ENCODE measurements around the gene GALNT9.

GALNT9 gene

DNA sequence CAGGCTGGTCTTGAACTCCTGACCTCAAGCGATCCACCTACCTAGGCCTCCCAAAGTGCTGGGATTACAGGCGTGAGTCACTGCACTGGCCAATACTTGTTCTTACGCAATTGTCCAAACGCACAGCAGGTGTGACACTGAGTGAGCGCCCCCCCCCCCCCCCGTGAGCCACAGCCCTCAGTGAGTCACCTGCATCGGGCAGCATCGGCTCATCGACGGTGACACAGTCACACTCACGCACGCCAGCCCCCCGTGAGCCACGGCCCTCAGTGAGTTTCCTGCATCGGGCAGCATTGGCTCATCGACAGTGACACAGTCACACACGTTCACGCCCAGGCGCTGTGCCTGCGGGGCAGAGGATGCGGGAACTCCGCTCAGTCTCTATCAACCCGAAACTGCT is 42.5 kb downstream of the GALNT9 start:
- no peak for DNase-seq
- in situ Hi-C loops (cut with MboI; ENCODE audit: low pct_unique_long_range_greater_than_20kb, low sequenced_read_pairs) = no loop called here

DNA sequence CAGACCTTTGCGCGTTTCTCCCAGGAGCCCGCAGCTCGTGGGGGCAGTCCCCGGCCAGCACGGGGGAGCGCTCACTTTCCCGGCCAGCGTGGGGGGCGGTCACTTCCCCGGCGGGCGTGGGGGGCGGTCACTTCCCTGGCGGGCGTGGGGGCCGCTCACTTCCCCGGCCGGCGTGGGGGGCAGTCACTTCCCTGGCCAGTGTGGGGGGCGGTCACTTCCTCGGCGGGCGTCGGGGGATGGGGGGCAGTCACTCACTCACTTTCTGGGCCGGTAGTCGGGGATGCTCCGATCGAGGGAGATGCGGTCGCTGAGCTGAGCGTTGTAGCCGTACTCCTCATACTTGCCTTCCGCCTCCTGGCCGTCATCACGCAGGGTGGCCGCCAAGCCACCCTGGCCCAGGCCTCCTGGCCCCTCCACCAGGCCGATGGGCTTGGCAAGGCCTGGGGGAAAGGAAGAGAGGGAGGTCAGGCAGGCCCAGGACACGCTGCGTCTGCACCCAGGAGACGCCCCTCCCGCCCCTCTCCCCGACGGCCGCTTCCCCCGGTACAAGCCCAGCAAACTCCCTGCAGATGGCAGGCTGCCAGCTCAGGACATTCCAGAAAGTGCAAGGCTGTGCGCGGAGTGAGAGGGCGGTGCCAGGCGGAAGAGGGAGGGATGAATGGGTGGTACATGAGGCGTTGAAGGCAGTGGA is 43.3 kb downstream of the GALNT9 start:
- DNase-seq = no peak
- in situ Hi-C loops (cut with MboI; ENCODE audit: low pct_unique_long_range_greater_than_20kb, low sequenced_read_pairs) = no loop called here

DNA sequence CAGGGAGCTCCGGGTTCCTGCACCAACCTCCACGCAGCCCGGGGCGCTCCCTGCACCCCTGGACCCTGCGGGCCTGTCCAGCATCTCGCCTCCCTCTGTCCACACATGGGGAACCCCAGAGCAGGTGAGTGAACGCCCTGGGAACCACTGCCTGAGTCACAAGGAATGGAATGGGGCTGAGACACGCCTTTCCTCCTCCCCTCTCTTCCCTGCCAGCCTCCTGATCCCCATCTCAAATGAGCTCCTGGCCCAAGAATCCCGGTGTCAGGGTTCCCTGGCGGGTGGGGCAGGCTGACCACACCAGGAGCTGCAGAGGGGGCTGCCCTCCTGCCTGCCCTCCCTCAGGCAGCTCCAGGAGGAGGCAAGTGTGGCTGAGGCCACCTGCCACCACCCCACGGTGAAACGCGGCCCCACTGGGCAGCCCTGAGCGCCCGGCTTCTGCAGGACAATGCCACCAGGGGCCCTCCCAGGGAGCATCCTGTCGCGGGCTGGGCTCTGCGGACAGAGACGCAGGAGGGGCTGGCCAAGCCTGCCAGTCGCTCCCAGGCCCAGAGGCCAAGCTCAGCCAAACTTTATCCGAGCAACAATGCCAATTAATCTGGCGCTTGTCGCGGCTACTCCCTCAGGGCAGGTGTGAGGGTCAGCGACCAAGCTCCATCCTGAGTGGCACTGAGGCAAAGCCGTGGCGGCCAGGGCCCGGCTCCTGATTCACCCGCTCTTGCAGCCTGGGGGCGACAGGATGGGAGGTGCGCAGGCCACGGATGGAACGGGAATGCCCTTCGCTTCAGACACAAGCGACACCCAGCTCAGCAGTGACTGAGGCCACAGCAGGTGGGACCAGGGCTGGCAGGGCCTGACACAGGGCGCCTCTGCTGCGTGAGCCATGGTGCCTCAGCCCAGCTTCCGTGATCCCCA is 44.3 kb downstream of the GALNT9 start:
- in situ Hi-C loops (cut with MboI; ENCODE audit: low pct_unique_long_range_greater_than_20kb, low sequenced_read_pairs) = no loop called here
- DNase-seq = no peak

DNA sequence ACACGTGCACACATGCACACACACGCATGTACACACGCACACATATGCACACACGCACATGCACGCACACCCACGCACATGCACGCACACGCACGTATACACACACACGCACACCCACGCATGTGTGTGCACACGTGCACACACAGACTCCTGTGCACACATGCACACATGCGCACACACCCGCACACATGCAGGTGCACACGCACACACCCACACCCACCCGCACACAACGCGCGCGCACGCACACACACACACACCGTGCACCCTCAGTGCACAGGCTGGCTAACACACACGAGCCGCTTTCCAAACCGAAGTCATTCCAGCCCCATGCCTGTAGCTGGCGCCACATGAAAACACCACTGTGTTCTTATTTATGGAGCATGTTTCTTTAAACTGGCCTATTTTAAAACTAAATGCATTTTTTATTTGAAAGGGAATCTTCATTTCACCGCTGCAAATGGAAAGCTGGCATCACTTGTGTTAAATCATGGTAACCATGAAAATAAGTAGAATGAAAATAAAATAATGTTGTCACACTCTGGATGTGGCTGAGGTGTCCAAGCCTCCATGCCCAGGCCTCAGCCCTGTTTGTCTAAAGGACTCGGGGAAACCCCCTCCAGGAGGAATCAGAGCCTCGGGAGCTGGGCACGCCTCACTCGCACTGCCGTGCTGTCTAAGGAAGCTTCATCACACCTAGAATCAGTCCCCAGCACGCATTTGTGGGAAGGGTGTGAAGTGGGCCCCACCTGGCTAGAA is 45.1 kb downstream of the GALNT9 start:
- in situ Hi-C loops (cut with MboI; ENCODE audit: low pct_unique_long_range_greater_than_20kb, low sequenced_read_pairs) = no loop called here
- DNase-seq = no peak

DNA sequence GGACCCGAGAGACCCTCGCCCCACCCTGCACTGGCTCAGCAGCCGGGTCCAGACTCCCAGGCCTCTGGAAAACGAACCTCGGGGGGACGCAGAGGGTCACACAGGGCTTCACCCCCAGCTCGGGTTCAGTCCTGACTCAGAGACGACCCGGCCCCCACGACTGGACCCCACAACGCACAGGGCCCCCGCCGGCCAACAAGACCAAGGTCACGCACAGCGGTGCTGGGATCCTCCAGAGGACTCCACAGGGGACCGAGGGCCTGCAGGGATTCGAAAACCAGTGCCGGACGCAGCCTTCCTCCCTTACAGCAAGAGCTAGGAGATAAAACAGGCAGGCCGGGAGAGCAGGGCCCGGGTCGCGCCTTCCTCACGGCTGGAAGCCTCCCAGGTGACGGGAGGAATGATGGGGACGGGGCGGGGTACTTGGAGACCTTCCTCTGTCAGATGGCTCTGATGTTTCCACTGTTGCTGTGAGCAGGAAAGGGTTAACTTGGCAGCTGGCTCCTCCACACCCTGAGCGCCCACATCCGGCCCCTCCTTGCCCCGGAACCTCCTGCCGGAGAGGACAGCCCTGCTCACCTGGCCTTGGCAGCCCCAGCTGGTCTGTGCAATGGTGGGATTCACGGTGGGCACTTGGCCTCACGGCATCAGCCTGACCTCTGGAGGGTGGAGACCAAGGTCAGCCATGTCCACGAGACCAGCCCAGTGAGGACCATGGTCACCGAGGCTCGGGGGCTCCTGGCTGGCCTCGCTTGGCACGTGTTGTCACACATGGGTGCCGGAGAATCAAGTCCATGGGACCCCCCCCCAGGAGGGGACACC is 46.2 kb downstream of the GALNT9 start:
- no peak for DNase-seq
- in situ Hi-C loops (cut with MboI; ENCODE audit: low pct_unique_long_range_greater_than_20kb, low sequenced_read_pairs) = no loop called here

DNA sequence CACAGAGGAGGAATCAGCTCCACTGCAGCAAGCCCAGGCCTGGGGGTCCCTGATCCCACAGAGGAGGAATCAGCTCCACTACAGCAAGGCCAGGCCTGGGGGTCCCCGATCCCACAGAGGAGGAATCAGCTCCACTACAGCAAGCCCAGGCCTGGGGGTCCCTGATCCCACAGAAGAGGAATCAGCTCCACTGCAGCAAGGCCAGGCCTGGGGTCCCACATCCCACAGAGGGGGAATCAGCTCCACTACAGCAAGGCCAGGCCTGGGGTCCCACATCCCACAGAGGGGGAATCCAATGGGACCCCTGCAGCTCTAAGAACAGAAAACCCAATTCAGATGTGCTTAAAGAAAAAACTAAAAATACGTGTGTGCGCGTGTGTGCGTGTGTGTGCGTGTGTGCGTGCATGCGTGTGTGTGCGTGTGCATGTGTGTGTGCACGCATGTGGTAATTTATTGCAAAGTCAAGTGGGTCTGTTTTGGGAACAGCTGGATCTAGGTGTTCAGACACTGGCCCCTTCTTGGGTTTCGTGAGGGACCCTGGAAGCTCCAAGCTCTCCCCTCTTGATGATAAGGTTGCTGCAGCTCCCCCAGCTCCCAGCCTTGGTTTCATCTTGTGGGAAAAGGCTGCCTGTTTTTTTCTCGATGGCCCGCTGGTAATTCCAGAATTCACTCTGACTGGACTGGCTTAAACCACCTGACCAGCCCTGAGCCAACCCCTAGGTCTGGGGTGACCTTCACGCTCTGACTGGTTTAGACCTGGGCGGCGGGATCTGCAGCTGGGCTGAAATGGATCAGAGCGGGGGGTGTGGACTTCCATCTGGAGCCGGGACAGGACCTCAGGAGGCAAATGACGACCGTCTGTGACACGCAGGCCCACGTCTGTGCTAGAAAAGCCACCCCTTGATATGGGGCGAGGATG is 47.1 kb downstream of the GALNT9 start:
- in situ Hi-C loops (cut with MboI; ENCODE audit: low pct_unique_long_range_greater_than_20kb, low sequenced_read_pairs) = no loop called here
- no peak for DNase-seq

DNA sequence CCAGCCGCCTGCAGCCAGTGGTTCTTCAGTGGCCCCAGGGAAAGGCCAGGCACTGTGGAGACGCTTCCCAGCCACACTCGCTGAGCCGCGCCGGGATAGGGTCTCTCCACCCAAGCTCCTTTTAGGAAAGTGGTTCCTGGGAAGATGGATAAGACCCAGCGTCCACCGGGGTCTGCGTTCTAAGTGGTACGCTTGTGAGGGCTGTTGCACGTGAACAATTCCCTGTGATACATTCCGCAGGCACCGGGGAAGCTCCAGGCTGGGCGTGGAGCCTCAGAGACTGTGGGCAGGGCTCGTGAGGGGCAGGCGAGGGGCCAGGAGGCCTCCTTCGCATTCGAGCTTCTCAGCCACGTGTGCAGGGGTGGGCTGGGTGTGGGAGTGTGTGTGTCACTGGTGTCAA is 48.4 kb downstream of the GALNT9 start:
- in situ Hi-C loops (cut with MboI; ENCODE audit: low pct_unique_long_range_greater_than_20kb, low sequenced_read_pairs) = no loop called here
- no peak for DNase-seq

DNA sequence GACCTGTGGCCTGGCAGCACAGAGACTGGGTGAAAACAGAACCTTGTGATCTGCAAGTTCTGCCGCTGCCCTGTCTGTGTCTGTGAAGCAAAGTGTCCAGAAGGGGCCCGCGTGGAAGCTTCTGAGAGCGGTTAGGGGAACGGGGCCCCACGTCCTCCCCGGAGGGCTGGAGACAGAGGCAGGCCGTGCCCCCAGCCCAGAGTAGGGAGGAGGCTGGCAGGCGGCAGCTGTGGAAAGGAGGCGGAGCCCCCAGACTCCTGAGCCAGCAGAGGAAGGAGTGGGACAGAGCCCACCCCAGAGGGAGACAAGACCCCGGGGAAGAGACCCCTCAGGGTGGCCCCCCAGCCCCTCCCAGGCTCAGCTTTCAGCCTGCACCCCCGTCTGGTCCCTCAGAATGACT is 49.0 kb downstream of the GALNT9 start:
- in situ Hi-C loops (cut with MboI; ENCODE audit: low pct_unique_long_range_greater_than_20kb, low sequenced_read_pairs) = no loop called here
- DNase-seq = no peak

DNA sequence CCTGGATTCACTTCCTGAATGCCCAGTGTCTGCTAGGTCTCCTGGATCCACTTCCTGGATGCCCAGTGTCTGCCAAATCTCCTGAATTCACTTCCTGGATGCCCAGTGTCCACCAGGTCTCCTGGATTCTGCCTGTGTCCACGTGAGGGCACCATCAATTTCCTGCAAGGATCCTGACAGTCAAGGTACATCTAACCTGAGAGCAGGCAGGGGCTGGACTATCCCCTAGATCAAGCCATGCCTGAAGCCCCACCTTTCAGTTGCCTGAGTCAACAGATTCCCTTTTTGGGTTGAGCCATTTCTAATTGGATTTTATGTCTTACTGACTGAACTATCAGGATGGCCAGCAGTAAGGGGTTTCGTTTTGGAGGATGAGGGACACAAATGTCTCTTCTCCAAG is 49.5 kb downstream of the GALNT9 start:
- in situ Hi-C loops (cut with MboI; ENCODE audit: low pct_unique_long_range_greater_than_20kb, low sequenced_read_pairs) = no loop called here
- DNase-seq = no peak

DNA sequence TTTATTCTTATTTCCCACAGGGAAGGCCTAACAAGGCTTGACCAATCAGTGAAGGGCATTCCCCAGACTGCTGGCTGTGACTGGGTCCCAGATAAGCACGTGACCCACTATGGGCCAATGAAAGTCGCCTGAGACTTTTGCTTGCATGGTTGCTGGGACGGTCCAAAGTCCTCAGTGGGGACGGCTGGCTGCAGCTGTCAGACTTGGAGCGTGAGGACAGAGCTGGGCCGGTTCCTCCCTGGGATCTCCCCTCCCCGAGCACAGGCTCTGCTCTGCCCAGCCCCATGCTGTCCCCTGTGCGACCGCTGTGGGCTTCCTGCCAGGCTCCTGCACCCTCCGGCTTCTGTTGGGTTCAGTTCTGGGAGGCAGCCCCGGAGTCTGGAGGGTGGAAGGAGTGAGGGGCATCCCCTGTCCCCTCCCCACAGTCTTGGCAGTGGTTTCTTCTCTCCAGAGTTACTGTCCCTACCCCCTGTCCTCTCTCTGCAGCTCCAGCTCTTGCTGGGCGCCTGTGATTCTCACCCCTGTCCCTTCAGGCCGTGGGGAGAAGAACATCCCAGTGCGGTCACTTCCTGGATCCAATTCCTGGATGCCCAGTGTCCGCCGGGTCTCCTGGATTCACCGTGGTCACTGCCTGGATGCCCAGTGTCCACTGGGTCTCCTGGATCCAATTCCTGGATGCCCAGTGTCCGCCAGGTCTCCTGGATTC is 50.1 kb downstream of the GALNT9 start:
- in situ Hi-C loops (cut with MboI; ENCODE audit: low pct_unique_long_range_greater_than_20kb, low sequenced_read_pairs) = no loop called here
- DNase-seq = no peak

DNA sequence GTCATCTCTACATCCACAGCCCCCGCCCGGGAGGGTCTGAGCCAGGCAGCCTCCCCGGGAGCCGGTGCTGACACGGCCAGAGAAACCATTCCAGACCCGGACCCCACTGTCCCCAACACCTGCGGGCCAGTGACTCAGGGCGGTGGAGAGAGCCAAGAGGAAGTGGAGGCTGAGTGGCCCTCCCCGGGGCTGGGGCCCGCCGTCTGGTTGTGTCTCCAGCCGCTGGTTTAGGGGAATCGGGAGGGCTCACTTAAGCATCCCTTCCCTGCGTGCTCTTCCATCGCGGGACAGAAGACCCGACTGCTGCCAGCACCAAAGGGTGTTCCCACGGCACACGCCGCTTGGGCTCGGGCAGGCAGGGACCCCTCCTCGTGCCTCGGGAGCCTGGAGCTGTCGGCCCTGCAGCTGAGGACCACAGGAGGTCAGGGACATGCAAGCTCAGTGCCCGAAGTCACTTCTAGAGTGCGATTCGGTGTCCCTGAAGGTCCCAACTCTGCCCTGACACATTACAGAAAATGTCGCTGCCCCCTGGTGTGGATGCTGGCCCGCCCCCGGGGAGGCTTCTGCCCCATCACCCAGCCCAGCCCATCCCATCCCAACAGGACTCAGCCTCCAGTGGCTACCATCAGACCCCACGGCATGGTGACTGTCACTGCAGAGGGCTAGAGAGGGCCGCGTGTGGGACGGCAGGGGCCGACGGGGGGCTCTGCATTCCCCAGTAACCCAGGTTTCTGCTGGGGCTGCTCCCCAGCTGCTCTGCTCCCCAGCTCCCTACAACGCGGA is 50.8 kb downstream of the GALNT9 start:
- in situ Hi-C loops (cut with MboI; ENCODE audit: low pct_unique_long_range_greater_than_20kb, low sequenced_read_pairs) = no loop called here
- no peak for DNase-seq

DNA sequence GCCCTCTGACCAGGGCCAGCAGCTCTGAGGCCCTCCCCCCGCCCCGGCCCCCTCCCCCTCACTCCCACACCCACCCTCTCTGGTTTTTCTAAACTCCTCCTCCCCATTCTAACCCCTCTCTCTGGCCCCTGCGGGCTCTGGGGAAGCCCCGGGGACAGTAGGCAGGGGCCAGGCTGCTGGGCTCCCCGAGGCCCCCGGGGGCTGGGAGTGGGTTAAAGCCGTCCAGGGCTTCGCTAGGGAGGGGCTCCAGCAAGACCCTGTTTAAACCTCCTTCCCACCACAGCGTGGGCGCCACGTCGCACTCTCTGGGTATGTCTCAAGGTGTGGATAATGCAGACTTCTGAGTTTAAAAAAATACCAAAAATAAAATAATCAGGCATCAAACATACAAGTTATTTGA is 51.4 kb downstream of the GALNT9 start:
- DNase-seq = no peak
- in situ Hi-C loops (cut with MboI; ENCODE audit: low pct_unique_long_range_greater_than_20kb, low sequenced_read_pairs) = no loop called here

DNA sequence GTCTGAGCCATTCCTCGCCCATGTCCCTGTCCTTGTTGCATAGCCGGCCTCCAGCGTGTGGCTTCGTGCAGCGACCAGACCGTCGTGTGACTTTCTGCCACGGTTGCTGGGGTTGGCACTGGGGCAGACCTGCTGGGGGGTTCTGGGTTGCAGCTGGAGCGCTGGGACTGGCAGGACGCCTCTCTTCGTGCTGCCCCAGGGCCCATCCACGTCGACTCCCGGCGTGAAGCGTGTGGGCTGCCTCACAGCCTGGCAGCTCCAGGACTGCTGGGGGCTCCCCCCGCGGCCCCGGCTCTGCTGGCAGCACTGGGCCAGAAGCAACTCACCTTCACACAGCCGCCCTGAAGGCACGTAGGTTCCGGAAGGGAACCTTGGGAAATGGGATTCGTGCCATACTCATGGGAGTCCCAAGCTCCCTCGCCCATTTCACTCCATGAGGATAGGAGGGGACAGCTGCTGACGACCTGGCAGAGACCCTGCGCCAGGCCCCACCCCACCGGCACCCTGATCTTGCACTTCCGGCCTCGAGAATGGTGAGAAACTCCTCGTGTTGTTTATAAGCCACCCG is 51.9 kb downstream of the GALNT9 start:
- in situ Hi-C loops (cut with MboI; ENCODE audit: low pct_unique_long_range_greater_than_20kb, low sequenced_read_pairs) = no loop called here
- DNase-seq = no peak

DNA sequence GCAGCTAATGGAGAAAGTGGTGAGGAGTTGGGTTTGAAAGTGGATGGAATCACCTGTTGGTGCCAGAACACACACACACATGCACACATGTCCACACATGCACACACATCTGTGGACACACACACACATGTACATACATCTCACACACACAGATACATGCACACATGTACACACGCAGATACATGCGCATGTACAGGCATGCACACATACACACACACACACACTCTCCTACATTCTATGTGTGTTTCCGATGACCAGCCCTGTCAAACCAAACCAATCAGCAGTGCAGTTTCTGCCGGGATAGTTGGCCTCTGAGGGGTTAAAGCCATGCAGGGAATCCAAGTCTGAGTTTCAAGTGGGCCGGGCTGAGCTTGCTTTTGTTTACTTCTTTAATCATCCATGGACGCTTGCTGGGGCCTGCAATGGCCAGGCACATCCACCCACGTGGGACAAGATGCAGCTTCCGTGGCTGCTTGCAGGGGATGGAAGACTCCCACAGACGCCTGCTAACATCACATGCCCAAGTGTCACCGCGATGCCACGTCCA is 52.5 kb downstream of the GALNT9 start:
- DNase-seq = no peak
- in situ Hi-C loops (cut with MboI; ENCODE audit: low pct_unique_long_range_greater_than_20kb, low sequenced_read_pairs) = no loop called here

DNA sequence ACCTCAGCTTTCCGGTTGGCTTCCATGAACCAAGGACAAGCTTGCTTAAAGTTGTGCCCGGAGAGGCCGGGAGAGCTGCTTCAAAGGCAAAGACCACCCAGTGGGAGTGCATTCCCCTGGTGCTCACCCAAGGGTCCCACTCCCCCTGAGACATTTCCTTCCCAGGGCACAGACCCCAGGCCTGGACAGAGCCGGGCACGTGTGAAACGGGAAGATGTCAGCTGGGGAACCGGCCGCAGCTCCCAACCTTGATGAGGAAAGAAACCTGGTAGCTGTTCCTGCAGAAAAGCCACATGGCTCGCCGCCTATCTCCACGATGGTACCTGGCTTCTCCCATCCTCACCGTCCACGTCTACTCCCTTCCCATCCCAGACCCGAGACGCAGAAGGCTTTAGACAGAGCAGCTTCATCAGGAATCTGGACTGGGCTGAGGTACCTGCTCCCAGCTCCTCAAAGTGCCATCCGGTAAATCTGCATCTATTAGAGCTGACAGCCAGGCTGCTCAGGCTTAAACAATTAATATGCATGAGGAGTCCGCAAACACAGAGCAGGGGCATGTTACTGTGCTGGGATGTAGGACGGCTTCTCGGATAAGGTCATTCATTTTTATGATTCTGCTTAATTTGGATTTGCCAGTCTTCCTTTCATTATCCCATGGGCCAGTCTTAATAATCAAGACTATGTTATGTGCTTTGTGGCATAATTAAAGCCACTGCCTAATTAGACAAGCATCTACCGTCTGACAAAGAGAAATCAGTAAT is 53.1 kb downstream of the GALNT9 start:
- DNase-seq = no peak
- in situ Hi-C loops (cut with MboI; ENCODE audit: low pct_unique_long_range_greater_than_20kb, low sequenced_read_pairs) = no loop called here

DNA sequence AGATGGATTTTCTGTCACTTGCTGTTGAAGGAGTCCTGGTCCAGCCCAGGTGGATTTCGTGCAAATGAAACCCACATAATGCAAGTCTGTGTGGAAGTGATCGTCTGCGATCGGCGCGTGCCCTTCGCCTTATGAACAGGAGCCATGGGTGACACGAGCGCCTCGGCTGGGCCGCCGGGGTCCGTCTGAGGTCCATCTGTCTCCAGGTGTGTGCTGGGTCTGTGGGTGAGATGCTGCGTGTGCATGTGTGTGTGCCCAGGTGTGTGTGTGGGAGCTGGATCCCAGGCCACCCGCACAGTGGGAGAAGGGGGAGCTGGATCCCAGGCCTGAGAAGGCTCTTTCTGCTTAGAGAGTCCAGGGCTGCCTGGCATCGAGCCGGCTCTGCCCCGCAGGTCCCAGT is 53.8 kb downstream of the GALNT9 start:
- no peak for DNase-seq
- in situ Hi-C loops (cut with MboI; ENCODE audit: low pct_unique_long_range_greater_than_20kb, low sequenced_read_pairs) = no loop called here
